GM21786 (cell line): ENCODE measurements around the gene C9orf85.
"Not testable (repeated sequence)": the region's sequence is repeated elsewhere in the genome, so short reads cannot be mapped to it uniquely, and the experiment has no call there.

Source experiments
- ATAC-seq: cut with Tn5 transposase; IDR thresholded peaks from one replicate; pipeline ENCODE4 v1.9.1; 2021; ENCODE audit not compliant: unreplicated experiment

C9orf85 gene

DNA sequence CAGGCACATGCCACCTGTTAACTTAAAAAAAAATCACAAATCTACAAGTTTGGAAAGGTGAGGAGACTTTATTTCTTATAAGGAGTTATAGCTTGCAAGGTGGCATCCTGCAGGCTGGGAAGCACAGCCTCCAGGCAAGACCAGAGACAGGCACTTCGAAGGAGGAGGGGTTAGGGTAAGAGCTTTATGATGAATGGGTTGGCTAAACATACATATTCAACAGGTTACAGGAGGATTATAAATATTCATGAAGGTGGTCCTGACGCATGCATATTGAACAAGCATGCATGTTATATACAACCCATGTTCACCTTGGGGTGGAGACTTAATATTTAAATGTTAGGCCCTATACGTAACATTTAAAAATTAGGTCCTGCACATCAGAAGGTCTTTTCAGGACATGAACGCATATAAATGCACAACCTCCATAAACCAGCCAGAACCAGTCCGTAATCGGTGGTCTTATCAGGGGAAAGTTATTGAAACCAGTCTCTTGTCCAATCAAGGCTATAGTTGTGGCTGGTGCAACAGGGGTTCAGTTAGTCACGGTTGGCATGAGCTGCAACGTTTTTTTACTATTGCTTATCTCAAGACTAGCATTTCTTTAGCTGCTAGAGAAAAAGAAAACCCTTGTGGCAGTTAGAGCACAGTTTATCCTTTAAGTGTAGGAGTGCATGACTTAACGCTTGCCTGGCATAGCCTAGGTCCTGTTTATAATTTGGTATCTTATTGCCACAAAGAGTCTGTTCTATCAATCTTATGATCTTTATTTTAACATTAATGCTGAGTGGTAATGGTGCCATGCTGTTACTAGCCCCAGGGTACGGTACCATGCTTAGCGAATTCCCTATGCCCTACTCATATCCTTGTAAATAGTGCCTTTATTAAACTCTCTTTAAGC is 76.3 kb downstream of the C9orf85 start:
- no peak for ATAC-seq

DNA sequence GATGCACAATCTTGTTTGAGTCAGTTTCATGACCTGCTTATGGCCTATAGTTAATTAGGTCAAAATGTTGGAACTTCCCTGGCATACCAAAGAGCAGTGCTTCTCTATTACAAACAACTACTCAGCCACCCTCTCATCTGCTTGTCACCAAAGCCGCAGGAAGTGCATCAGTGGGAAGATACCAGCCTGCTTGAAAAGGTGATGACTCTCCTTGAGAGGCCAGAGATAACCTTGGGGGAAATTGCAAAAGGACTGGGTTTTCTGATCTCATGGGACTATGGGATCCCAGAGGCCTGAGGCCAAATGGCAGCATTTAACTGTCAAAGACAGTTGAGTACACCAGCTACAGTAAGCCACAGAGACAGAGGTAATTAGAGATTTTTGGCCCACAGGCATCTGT is 79.0 kb downstream of the C9orf85 start:
- ATAC-seq: no peak

DNA sequence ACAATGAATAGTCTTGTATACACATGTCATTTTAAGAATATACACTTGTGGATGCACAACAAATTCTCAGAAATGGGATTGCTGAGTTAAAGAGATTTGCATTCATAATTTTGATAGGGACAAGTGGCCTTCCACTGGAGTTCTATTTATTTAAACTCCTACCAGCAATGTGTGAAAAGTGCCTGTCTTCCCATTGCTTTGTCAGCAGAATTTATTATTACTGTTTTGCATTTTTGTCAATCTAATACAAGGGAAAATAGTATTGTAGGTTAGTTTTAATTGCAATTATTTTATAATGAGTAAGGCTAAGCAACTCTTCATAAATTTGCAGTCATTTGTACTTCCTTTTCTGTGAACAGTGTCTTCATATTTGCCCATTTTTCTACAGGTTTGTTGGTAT is 94.0 kb downstream of the C9orf85 start:
- ATAC-seq: no peak

DNA sequence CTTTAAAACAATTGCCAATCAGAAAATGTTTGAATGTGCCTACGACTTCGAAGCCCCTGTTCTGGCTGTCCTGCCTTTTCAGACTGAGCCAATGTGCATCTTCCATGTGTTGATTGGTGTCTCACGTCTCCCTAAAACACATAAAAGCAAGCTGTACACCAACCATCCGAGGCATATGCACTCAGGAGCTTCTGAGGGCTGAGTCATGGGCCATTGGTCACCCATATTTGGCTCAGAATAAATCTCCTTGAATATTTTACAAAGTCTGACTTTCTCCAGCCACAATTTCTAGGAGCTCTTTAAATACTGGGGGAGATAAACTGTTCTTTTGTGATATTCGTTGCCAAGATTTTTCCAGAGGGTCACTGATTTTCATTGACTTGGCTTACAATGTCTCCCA is 95.1 kb downstream of the C9orf85 start:
- ATAC-seq: no peak

DNA sequence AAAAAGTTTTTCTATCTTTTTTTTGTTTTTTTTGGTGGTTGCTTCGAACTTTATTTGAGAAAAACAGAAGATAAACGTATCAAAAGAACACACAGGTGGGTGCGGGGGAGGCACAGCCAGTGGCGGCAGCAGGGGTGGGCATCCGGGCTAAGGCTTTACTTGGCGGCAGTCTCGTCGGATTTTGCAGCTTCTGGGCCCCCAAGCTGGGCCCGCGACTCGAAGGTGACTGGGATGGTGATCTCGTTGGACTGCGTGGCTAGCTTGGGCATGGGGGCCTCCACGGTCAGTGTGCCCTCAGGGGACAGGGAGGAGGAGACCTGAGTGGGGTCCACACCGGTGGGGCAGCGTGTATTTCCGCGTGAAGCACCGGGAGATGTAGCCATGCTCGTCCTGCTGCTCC is 96.3 kb downstream of the C9orf85 start:
- not testable (repeated sequence) for ATAC-seq

DNA sequence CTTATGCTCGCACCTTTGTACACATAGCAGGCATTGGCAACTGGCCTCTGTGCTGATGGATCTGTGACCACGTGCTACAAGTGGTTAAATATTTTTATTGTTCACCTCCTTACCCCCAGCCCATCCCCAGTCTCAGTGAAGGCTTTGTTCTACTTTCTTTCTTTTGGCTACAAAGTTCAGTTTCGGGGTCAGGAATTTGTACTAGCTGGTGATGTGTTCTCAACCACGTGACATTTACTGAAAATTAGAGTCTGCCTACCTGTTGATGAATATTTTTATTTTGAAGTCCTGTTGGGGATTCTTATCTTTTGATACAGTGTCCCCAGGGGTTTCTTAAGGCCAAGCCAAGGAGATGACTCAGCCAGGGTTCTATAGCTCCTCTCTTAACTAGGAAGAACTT is 101.2 kb downstream of the C9orf85 start:
- ATAC-seq: no peak

DNA sequence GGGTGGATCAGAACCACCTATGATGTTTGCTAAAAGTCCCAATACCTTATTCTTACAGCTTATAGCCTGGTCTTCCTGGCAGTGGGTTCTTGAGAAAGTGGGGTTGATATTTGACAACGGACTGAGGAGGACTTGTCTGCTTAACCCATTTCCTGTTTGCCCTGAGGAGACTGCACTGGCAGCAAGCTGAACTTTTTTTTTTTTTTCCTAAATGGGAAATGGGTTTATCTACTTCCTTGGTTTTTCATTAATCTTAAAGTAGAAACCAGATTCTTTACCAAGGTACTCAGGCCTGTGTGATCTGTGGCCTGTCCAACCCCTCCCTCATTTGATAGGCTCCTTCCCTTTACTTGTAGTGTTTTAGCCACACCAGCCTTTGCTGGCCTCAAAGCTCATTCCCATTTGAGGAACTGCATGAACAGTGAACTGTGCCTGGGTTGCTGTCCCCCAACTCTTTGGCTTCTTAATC is 101.9 kb downstream of the C9orf85 start:
- no peak for ATAC-seq

DNA sequence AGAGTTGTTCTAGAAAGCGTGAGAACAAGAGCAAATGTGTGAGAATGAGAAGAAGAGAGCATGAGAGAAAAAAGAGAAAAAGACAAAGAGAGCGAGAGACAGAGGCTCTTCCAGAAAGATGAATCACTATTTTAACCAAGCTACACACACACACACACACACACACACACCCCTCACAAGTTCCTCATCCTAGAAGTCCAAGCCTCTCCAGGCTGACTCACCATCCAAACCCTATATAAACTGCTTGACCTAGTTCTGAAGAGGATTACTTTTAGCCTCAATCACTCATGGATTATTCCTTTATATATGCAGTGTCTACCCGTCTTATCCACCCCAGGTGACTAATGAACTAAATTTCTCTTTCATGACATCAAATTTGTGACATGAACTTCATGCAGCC is 111.4 kb downstream of the C9orf85 start:
- no peak for ATAC-seq
